Chondrocyte (in vitro differentiated cells): ENCODE results near the gene ADAM19. TPM values are rescaled to one million over a fixed set of nuclear protein-coding genes. Genes with fewer than 3 reads are reported as not detected.

Source experiments
- DNase-seq: peaks from one replicate; pipeline ENCODE4 v3.0.0; 2021; ENCODE audit warnings: mixed read lengths, low spot score
- H3K27ac Mint-ChIP-seq: one replicate; pipeline ENCODE4 v1.8.0; 2021; ENCODE audit warnings: mild to moderate bottlenecking, moderate library complexity, mixed read lengths; ENCODE audit not compliant: unreplicated experiment
- H3K27me3 Mint-ChIP-seq: 2 replicates; pipeline ENCODE4 v1.8.0; 2021; ENCODE audit warnings: low read depth, mixed read lengths
- H3K36me3 Mint-ChIP-seq: 2 replicates; pipeline ENCODE4 v1.8.0; 2021; ENCODE audit warnings: low read depth, mixed read lengths
- H3K4me1 Mint-ChIP-seq: 2 replicates; pipeline ENCODE4 v1.8.0; 2021; ENCODE audit warnings: low read depth, mild to moderate bottlenecking, mixed read lengths
- H3K4me3 Mint-ChIP-seq: one replicate; pipeline ENCODE4 v1.8.0; 2021; ENCODE audit warnings: mild to moderate bottlenecking, moderate library complexity, mixed read lengths; ENCODE audit not compliant: unreplicated experiment
- H3K9me3 Mint-ChIP-seq: 2 replicates; pipeline ENCODE4 v1.8.0; 2021; ENCODE audit warnings: low read depth, mixed read lengths
- total RNA-seq: library from RNA; stranded (reverse); gene quantifications from 3 replicates; pipeline ENCODE4 v1.2.1, GENCODE V29; 2021
- TF ChIP-seq, protein P1 (sequence below): fragments of 200-600 bp; sonication (generic); IDR thresholded peaks from 2 replicates; pipeline ENCODE4 v1.5.0; 2021; ENCODE audit warnings: antibody characterized with exemption, mild to moderate bottlenecking, moderate library complexity

ADAM19 gene
- total RNA-seq, 1 donor from 2014 or later: 125 TPM

DNA sequence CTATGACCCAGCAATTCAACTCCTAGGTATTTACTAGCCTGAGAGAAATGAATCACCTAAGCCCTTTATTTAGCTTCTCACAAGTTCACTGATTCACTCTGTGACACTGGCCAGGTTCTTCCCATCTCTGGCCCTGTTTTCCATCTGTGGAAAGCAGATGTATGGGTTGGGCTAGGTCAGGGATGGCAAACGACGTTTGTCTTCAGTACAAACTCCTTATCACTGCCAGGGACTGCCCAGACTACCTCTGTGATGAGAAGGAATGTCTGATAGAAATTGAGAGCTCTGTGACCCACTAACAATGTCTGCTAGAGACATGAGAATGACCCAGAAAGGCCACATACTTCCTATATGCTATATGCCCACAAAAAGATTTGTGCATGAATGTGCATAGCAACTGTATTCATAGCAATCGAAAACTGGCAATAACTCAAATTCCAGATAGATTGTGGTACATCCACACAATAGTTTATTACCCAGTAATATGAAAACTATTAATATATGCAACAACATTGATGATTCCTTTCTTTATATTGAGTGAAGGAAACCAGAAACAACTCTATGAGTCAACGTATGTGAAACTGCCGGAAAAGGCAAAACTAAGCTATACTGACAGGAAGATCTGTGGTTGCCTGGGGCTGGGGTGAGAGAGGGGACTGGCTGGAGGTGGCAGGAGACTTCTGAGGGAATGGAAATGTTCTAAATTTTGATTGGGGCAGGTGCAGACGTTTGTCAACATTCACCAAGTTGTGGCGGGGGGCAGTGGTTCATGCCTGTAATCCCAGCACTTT is 32.0 kb upstream of the ADAM19 start:
- no peaks in the 10 kb centered on the region for H3K27me3 Mint-ChIP-seq
- DNase-seq: no peak
- H3K36me3 Mint-ChIP-seq: no peaks in the 10 kb centered on the region
- peak overlapping the region; percentile 69 for H3K27ac Mint-ChIP-seq
- no peak overlapping the region for H3K4me3 Mint-ChIP-seq
- peaks cover 47% of the 10 kb centered on the region for H3K4me1 Mint-ChIP-seq
- H3K9me3 Mint-ChIP-seq: no peaks in the 10 kb centered on the region
- TF ChIP-seq, protein P1, sequence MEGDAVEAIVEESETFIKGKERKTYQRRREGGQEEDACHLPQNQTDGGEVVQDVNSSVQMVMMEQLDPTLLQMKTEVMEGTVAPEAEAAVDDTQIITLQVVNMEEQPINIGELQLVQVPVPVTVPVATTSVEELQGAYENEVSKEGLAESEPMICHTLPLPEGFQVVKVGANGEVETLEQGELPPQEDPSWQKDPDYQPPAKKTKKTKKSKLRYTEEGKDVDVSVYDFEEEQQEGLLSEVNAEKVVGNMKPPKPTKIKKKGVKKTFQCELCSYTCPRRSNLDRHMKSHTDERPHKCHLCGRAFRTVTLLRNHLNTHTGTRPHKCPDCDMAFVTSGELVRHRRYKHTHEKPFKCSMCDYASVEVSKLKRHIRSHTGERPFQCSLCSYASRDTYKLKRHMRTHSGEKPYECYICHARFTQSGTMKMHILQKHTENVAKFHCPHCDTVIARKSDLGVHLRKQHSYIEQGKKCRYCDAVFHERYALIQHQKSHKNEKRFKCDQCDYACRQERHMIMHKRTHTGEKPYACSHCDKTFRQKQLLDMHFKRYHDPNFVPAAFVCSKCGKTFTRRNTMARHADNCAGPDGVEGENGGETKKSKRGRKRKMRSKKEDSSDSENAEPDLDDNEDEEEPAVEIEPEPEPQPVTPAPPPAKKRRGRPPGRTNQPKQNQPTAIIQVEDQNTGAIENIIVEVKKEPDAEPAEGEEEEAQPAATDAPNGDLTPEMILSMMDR: no peak

DNA sequence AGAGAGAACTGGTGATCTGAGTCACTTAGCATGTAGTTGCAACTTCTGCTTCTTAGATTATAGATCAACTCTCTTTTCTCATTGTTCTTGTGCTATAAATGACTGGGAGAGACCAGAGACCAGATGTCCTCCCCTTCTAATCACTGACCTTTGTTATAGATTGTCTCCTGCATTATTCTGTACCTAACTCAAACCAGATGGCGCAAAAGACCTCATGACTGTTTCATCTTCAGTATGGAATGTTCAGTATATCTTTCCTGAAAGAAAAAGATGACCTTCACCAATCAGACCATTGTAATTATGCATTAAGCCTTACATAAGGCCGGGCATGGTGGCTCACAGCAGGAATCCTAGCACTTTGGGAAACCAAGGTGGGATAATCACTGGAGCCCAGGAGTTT is 30.5 kb upstream of the ADAM19 start:
- TF ChIP-seq, protein P1: no peak
- Mint-ChIP-seq H3K36me3 (no peaks in the 10 kb centered on the region), H3K27ac (no peak overlapping the region), H3K27me3 (no peaks in the 10 kb centered on the region), H3K9me3 (no peaks in the 10 kb centered on the region), H3K4me1 (peaks cover 50% of the 10 kb centered on the region), H3K4me3 (no peak overlapping the region)
- no peak for DNase-seq

DNA sequence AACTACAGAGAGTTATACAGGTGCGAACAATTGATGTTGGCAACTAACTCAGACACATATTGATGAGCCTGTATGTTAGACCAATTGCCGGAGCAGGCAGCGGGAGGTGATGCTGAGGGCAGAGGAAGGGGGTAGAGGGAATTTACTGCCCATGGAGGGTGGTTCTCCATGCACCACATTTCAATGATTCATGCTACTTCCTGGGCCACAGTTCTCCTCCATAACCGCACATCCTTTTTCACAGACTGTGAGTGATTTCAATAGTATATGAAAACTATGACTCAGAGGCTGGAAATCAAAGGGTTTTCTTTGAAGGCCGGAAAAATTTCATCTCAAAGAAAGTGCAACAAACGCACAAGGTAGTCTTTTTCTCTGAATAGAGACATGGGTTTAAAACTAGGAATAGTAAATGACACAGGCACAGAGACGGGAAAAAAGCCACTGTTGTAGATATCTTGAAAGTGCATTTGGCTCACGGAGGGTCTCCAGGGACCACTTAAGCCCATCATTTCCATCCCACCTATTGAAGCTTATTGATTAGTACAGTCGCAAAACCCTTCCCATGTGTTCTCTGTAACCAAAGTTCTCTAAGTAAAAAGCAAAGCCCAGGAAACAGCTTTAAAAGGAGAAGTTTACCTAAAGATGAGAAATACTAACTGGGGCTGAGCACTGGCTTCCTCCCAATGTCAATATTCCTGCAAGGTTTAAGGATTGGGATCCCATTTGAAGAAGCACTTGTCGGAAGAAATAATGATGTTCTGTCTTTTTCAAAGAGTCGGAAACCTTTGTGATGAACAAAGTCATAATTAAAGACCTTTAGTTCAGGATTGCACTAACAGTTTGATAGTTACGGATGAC is 28.0 kb upstream of the ADAM19 start:
- Mint-ChIP-seq H3K4me1 (peaks cover 37% of the 10 kb centered on the region), H3K27ac (peak overlapping the region; percentile 73), H3K4me3 (no peak overlapping the region), H3K36me3 (no peaks in the 10 kb centered on the region), H3K27me3 (no peaks in the 10 kb centered on the region), H3K9me3 (peaks cover 2% of the 10 kb centered on the region)
- TF ChIP-seq, protein P1: no peak
- no peak for DNase-seq

DNA sequence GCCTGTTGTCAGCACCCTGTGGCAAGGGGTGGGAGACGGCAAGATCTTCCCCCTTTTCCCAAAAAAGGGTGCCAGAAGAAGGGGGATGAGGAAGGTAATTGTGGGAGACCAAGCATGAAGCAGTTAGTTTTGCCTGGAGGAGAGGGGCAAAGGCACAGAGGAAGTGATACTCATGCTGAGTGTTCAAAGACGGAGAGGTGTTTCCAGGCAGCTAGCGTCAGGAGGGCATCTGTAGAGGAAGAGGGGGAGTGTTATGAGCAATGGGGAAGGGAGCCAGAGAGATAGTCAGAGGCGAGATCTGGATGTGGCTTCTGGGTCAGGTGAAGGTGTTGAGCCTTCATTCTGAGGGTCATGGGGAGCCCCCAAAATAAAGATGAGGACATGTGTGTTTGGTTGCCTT is 26.9 kb upstream of the ADAM19 start:
- Mint-ChIP-seq H3K27me3 (no peaks in the 10 kb centered on the region), H3K9me3 (peaks cover 6% of the 10 kb centered on the region), H3K4me3 (no peak overlapping the region), H3K27ac (peak overlapping the region; percentile 13), H3K36me3 (no peaks in the 10 kb centered on the region), H3K4me1 (peaks cover 28% of the 10 kb centered on the region)
- TF ChIP-seq, protein P1: no peak
- DNase-seq: no peak

DNA sequence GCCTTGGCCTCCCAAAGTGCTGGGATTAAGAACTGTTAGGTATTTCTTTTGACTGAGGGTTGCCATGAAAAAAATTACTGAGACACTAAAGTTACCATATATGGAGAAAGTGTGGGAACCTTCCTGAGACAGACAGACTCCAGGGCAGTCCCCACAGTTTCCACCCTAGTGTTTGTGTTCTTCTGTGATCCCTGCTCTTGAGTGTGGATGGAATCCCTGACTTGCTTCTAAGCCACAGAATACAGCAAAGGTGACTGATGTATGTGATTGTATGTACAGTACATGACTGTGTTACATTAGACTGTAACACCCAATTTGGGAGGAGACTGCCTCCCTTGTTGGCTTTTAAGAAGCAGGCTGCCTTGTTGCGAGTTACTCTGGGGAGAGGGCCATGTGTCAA is 24.7 kb upstream of the ADAM19 start:
- H3K27ac Mint-ChIP-seq: no peak overlapping the region

More for the DNA sequence above, 24.7 kb upstream of the ADAM19 start:
- peaks cover 24% of the 10 kb centered on the region for H3K4me1 Mint-ChIP-seq
- no peaks in the 10 kb centered on the region for H3K36me3 Mint-ChIP-seq
- H3K9me3 Mint-ChIP-seq: peaks cover 6% of the 10 kb centered on the region
- H3K27me3 Mint-ChIP-seq: no peaks in the 10 kb centered on the region
- no peak for DNase-seq
- H3K4me3 Mint-ChIP-seq: no peak overlapping the region
- TF ChIP-seq, protein P1: no peak
